Upper lobe of left lung (tissue), 4 donors: Measurements from ENCODE around the gene ADD3.

Experiments used
- POLR2A ChIP-seq, 4 donors: fragments of 450-650 bp; IDR thresholded peaks; one replicate each; pipeline ENCODE4 v1.5.1; 2016 to 2017; ENCODE audit warnings: antibody characterized with exemption in 4 of 4, mild to moderate bottlenecking in 2 of 4
- TF ChIP-seq, protein P1 (sequence below), 6 experiments: fragments of 450-650 bp in 4 of 6; fragments of 200-600 bp in 2 of 6; sonication (generic) in 2 of 6; IDR thresholded peaks; one replicate each; pipeline ENCODE4 v1.5.1; 2016 to 2019; ENCODE audit warnings: antibody characterized with exemption in 6 of 6

GRCh38 chr10:110091830-110092229 is 84.0 kb downstream of the ADD3 start:
- TF ChIP-seq, protein P1, sequence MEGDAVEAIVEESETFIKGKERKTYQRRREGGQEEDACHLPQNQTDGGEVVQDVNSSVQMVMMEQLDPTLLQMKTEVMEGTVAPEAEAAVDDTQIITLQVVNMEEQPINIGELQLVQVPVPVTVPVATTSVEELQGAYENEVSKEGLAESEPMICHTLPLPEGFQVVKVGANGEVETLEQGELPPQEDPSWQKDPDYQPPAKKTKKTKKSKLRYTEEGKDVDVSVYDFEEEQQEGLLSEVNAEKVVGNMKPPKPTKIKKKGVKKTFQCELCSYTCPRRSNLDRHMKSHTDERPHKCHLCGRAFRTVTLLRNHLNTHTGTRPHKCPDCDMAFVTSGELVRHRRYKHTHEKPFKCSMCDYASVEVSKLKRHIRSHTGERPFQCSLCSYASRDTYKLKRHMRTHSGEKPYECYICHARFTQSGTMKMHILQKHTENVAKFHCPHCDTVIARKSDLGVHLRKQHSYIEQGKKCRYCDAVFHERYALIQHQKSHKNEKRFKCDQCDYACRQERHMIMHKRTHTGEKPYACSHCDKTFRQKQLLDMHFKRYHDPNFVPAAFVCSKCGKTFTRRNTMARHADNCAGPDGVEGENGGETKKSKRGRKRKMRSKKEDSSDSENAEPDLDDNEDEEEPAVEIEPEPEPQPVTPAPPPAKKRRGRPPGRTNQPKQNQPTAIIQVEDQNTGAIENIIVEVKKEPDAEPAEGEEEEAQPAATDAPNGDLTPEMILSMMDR (IDR thresholded peaks at IDR 0.05), result no peak
- no peak for TF ChIP-seq POLR2A (IDR thresholded peaks at IDR 0.05)
